ENCODE data around the gene ASIC3. TPM values are rescaled to one million over a fixed set of nuclear protein-coding genes. Genes with fewer than 3 reads are reported as not detected.

ASIC3 gene
- total and polyA plus RNA-seq, 2 of the 4 experiments (the other 2 are of a cell fraction): 0.74 TPM; not detected in 1

DNA sequence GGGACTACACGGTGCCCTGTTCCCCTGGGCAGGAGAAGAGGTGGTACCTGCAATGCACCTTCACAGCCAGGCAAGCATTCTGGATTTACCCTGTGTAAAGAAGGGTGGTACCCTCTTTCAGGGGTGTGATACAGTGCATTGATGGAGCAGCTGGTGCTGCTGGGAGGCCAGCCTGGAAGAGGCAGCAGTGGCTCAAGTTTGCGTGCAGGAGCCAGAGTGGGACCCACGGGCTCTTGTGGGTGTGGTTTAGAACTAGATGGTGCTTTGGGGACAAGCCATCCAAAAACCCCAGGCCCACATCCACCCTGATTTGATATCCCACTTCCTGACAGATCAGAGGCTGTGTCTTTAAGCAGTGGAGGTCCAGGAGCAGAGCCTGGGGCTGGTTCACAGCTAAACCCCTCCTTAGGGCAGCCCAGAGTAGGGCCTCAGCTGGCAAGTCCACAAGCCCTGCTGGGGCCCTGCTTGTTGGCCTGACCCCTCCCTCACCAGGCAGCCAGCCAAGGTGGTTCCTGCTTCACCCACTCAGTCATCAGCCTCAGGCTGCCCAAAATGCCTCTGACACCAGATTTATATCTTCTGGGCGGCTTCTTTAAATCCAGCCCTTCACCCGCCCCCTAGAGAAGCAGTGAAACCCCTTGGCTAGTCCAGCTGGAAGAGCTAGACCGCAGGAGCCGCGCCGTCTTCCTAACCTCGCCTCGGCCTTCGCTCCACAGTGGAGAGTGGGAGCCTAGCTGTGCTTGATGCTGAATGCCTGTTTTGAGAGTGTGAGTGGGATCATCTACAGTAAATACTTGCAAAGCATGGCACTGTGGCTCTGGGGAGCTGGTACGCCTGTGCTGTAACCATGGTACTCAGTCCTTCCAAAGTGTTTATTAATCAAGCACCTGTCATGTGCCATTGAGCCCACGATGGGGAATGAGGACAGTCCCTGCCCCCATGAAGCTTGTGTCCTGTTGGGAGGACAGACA, 1.4 kb upstream of the ASIC3 start (continued):
- TF ChIP-seq RAD21 (IDR thresholded peaks at IDR 0.05; ENCODE audit: low read length): no peak
- TF ChIP-seq RFX5 (IDR thresholded peaks at IDR 0.05; ENCODE audit: low read depth, low read length): no peak
- no peak for TF ChIP-seq FOS (IDR thresholded peaks at IDR 0.05; ENCODE audit: low read depth, low read length)

DNA sequence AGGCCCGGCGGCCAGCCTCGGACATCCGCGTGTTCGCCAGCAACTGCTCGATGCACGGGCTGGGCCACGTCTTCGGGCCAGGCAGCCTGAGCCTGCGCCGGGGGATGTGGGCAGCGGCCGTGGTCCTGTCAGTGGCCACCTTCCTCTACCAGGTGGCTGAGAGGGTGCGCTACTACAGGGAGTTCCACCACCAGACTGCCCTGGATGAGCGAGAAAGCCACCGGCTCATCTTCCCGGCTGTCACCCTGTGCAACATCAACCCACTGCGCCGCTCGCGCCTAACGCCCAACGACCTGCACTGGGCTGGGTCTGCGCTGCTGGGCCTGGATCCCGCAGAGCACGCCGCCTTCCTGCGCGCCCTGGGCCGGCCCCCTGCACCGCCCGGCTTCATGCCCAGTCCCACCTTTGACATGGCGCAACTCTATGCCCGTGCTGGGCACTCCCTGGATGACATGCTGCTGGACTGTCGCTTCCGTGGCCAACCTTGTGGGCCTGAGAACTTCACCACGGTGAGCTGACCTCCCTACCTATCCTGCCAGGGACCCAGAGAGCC, 656 bp downstream of the ASIC3 start:
- Histone ChIP-seq H2AK5ac (ENCODE audit: low read depth, low read length) (no peak overlapping the region), H4K20me1 (ENCODE audit: insufficient read depth, low read length) (peaks cover 18% of the 10 kb centered on the region), H3K36me3 (ENCODE audit: control insufficient read depth, insufficient read depth, low read length) (peaks cover 5% of the 10 kb centered on the region; the same call in 1 of the 2 replicates), H4K8ac (ENCODE audit: low read depth in 2 of 2, low read length in 2 of 2) (no peak overlapping the region), H2BK15ac (ENCODE audit: low read depth, low read length) (no peak overlapping the region), H3K18ac (ENCODE audit: low read depth, low read length) (no peak overlapping the region), H3K79me1 (ENCODE audit: low read depth in 1 of 2, low read length in 2 of 2) (no peaks in the 10 kb centered on the region), H3K56ac (ENCODE audit: extremely low read depth, insufficient read depth, low read length) (no peak overlapping the region), H2AFZ (replicated peaks; ENCODE audit: low read length, poor library complexity) (no peak overlapping the region), H3K9me1 (ENCODE audit: insufficient read depth, low read length) (peaks cover 6% of the 10 kb centered on the region; the same call in 1 of the 2 replicates), H3K23ac (ENCODE audit: low read depth, low read length) (no peak overlapping the region), H2BK5ac (ENCODE audit: low read depth, low read length, poor library complexity, severe bottlenecking) (no peak overlapping the region), H3K27ac (ENCODE audit: insufficient read depth, low read length) (no peak overlapping the region), H3K9ac (ENCODE audit: low read depth, low read length) (no peak overlapping the region), H4K91ac (ENCODE audit: insufficient read depth, low read depth, low read length) (no peak overlapping the region), H3K27me3 (ENCODE audit: control insufficient read depth, insufficient read depth, low read length) (no peaks in the 10 kb centered on the region; the same call in 1 of the 2 replicates), H3K14ac (replicated peaks; ENCODE audit: low read depth, low read length) (no peak overlapping the region), H3K4ac (ENCODE audit: low read depth, low read length) (no peak overlapping the region), H2AK9ac (replicated peaks; ENCODE audit: low read depth, low read length, poor library complexity) (no peak overlapping the region), H3K4me1 (ENCODE audit: control insufficient read depth, insufficient read depth, low read length) (peaks cover 11% of the 10 kb centered on the region; the same call in 1 of the 2 replicates), H4K5ac (ENCODE audit: low read depth, low read length) (no peak overlapping the region), H3K9me3 (ENCODE audit: control insufficient read depth, insufficient read depth, low read length) (no peaks in the 10 kb centered on the region), H2BK120ac (ENCODE audit: low read depth, low read length) (no peak overlapping the region), H2BK20ac (ENCODE audit: low read depth, low read length) (no peak overlapping the region), H3K4me2 (ENCODE audit: low read depth, low read length) (no peak overlapping the region), H3K4me3 (ENCODE audit: insufficient read depth, low read depth, low read length) (no peak overlapping the region)
- dilution Hi-C loops (cut with HindIII; ENCODE audit: low sequenced_read_pairs, unreplicated experiment): no loop called here
- ChIA-PET POLR2A (ENCODE audit: unreplicated experiment) (no interaction called here), CTCF (no interaction called here)
- no TSS peak for BruUV-seq (replicated peaks)
- in situ Hi-C loops (cut with MboI; ENCODE audit: low sequenced_read_pairs): no loop called here
- DNase-seq (no peak), ATAC-seq (ENCODE audit: low read depth) (no peak)
- intact Hi-C loops (cut with micrococcal nuclease): no loop called here
- TF ChIP-seq, protein P1, sequence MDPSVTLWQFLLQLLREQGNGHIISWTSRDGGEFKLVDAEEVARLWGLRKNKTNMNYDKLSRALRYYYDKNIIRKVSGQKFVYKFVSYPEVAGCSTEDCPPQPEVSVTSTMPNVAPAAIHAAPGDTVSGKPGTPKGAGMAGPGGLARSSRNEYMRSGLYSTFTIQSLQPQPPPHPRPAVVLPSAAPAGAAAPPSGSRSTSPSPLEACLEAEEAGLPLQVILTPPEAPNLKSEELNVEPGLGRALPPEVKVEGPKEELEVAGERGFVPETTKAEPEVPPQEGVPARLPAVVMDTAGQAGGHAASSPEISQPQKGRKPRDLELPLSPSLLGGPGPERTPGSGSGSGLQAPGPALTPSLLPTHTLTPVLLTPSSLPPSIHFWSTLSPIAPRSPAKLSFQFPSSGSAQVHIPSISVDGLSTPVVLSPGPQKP (IDR thresholded peaks at IDR 0.05; ENCODE audit: borderline replicate concordance, low read depth, low read length): no peak
- TF ChIP-seq RFX5 (IDR thresholded peaks at IDR 0.05; ENCODE audit: low read depth, low read length) (no peak), MAZ (IDR thresholded peaks at IDR 0.05; ENCODE audit: borderline replicate concordance, low read depth, low read length) (no peak), NFE2L2 (IDR thresholded peaks at IDR 0.05; ENCODE audit: low read depth, low read length) (no peak), MXI1 (IDR thresholded peaks at IDR 0.05; ENCODE audit: borderline replicate concordance, low read depth, low read length) (no peak), BHLHE40 (IDR thresholded peaks at IDR 0.05; ENCODE audit: low read depth, low read length) (no peak), RCOR1 (IDR thresholded peaks at IDR 0.05; ENCODE audit: insufficient replicate concordance, low read length) (no peak), CHD1 (IDR thresholded peaks at IDR 0.05; ENCODE audit: low read depth, low read length) (no peak), RAD21 (IDR thresholded peaks at IDR 0.05; ENCODE audit: low read length) (no peak), POLR2A (IDR thresholded peaks at IDR 0.05; ENCODE audit: low read depth, low read length) (no peak), SMC3 (IDR thresholded peaks at IDR 0.05; ENCODE audit: low read depth, low read length) (no peak)
- TF ChIP-seq, protein P2, sequence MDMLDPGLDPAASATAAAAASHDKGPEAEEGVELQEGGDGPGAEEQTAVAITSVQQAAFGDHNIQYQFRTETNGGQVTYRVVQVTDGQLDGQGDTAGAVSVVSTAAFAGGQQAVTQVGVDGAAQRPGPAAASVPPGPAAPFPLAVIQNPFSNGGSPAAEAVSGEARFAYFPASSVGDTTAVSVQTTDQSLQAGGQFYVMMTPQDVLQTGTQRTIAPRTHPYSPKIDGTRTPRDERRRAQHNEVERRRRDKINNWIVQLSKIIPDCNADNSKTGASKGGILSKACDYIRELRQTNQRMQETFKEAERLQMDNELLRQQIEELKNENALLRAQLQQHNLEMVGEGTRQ (IDR thresholded peaks at IDR 0.05; ENCODE audit: low read depth, low read length): no peak
- 97% methylated on average over 14 of the region's 38 CpGs; no CpG with 5 or more reads in 1 of the 2 experiments for WGBS, 2 experiments (ENCODE audit: extremely low coverage in 2 of 2, insufficient read length in 1 of 2)

Data from IMR-90 (cell line).